Activated CD4-positive, alpha-beta T cell treated with anti-CD3 and anti-CD28 coated beads for 36 hours (primary cell): ENCODE results near the gene AQP3. TPM values are rescaled to one million over a fixed set of nuclear protein-coding genes. Genes with fewer than 3 reads are reported as not detected.

ENCODE experiments used
- ATAC-seq: fragments of 200-7000 bp; cut with Tn5 transposase; one replicate; pipeline ENCODE4 v1.10.0; 2021; ENCODE audit warnings: mild to moderate bottlenecking, moderate library complexity
- CTCF ChIA-PET: fragments of 350-600 bp; sonication (Branson Sonifier 250); formaldehyde crosslinking; loops from one replicate; lab custom pipeline; 2021; ENCODE audit warnings: antibody characterized with exemption; lab: Charles Lee
- POLR2A ChIA-PET: fragments of 350-600 bp; sonication (Branson Sonifier 250); formaldehyde crosslinking; loops from one replicate; lab custom pipeline; 2021; ENCODE audit warnings: antibody characterized with exemption, inconsistent platforms; lab: Charles Lee
- DNase-seq: peaks from one replicate; pipeline ENCODE4 v3.0.0-alpha.2; 2020
- H3K27ac Mint-ChIP-seq: one replicate; pipeline ENCODE4 v1.8.0; 2021; ENCODE audit warnings: mixed read lengths
- H3K27me3 Mint-ChIP-seq: one replicate; pipeline ENCODE4 v1.8.0; 2021; ENCODE audit warnings: mixed read lengths
- H3K36me3 Mint-ChIP-seq: one replicate; pipeline ENCODE4 v1.8.0; 2021; ENCODE audit warnings: low read depth, mixed read lengths
- H3K4me1 Mint-ChIP-seq: one replicate; pipeline ENCODE4 v1.8.0; 2021; ENCODE audit warnings: mixed read lengths
- H3K4me3 Mint-ChIP-seq: one replicate; pipeline ENCODE4 v1.8.0; 2021; ENCODE audit warnings: mild to moderate bottlenecking, moderate library complexity, mixed read lengths
- H3K9me3 Mint-ChIP-seq: one replicate; pipeline ENCODE4 v1.8.0; 2021; ENCODE audit warnings: low read depth, mixed read lengths
- intact Hi-C, 2 experiments: fragments of 100-400 bp; cut with DNase I in 1 of 2; cut with micrococcal nuclease in 1 of 2; formaldehyde crosslinking; loops; one replicate each; pipeline versions ENCODE4 v1.14.2 to v1.15.1; 2022 to 2024; cut with DNase I, micrococcal nuclease
- total RNA-seq, 2 experiments: library from RNA; stranded (reverse); gene quantifications; one replicate each; pipeline ENCODE4 v1.2.3, GENCODE V29; 2021

The AQP3 gene
- total RNA-seq, 2 experiments from 2014 or later = 8.5 to 11.3 TPM

DNA sequence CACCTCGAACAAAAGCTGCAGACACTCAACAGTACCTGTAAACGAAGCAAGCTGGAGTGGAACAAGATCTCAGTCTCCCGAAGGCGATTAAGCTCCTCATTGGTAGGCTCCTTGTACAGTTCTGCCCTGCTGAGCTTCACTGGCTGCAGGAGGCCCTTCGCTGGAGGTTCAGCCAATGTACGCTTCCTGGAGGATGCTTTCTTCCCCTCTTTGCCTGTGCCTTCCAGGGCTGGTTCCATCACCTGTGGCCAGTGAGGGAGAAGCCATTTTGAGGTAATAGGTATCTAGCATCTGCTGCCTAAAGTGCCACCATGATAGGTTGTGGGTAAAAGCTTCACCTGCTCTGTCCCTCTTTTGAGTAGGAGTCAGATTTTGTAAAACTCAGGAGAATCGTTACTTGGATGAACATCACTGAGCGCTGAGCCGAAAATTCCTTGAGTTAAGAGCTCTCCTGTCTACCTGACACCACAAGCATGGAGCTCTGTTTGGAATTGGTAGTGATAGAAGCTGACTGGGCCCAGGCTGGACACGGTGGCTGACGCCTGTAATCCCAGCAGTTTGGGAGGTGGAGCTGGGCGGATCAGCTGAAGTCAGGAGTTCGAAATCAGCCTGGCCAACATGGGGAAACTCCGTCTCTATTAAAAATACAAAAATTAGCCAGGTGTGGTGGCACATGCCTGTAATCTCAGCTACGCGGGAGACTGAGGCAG is 24.9 kb upstream of the AQP3 start:
- H3K4me1 Mint-ChIP-seq = peaks cover 22% of the 10 kb centered on the region
- ChIA-PET CTCF (interaction anchor here (0.5 to 3.5 kb wide), 10 partner anchors 10 to 185 kb away, joined by 3 to 27 read pairs (median 4); no protein-coding TSS in a partner anchor), POLR2A (interaction anchor here (0.5 to 0.7 kb wide), 3 partner anchors 121 to 558 kb away, joined by 3 to 5 read pairs (median 3); partner anchors contain the start of gene NFX1)
- ATAC-seq (no peak), DNase-seq (no peak)
- H3K9me3 Mint-ChIP-seq = no peaks in the 10 kb centered on the region
- no peaks in the 10 kb centered on the region for H3K27me3 Mint-ChIP-seq
- intact Hi-C loops = loop anchor here (2.0 to 10.0 kb wide), 4 partner anchors 26 to 702 kb away; partner anchors contain the start of genes AQP3 (in 1 of the 2), B4GALT1 (in 1 of the 2), SMU1 (in 1 of the 2) and UBAP1 (in 1 of the 2)
- H3K4me3 Mint-ChIP-seq = peak overlapping the region; percentile 100
- peaks cover 38% of the 10 kb centered on the region for H3K36me3 Mint-ChIP-seq
- H3K27ac Mint-ChIP-seq = peak overlapping the region; percentile 31

DNA sequence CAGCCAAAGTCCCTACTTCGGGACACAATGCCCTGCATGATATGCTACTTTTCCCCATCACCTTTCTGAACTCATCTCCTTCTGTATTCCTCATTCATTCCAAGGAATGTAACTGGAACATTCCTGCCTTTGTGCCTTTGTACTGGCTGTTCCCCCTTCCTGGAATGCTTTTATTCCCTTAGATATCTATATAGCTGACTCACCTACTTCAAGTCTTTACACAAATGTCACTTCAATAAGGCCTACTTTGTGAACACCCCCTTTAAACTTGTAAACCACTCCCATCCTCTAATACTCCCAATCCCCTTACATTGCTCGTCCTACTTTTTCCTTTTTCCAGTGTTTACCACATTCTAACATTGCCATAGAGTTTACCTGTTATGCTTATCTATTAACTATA is 24.0 kb upstream of the AQP3 start:
- intact Hi-C loops = loop anchor here in 1 of 2 experiments (5.0 to 10.0 kb wide), 3 partner anchors 304 to 703 kb away; partner anchors contain the start of genes B4GALT1, SMU1 and UBAP1
- ATAC-seq = no peak
- H3K27ac Mint-ChIP-seq = no peak overlapping the region

DNA sequence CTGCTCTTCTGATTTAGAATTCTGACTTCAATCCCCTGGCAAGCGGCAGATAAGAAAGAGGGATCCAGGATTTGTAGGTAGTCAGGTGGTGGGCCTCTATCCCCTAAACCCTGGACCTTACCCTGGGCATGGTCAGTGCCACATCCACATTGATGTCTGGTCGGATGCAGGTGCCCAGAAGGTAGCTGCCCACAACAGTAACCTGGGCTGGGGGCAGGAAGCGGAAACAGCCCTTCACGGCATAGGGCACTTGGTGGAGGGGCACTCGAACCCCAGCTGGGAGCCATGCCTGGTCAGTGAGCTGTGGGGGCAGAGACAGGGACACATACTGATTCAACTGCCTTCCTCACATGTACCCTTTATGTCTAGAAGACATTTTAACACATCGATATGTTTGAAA is 22.5 kb upstream of the AQP3 start:
- ChIA-PET POLR2A (no interaction called here), CTCF (interaction anchor here (0.8 kb wide), 1 partner anchor 67 kb away, joined by 3 read pairs; the partner anchor contains the start of gene AQP7)
- no peak for DNase-seq
- Mint-ChIP-seq H3K4me3 (no peak overlapping the region), H3K36me3 (peaks cover 54% of the 10 kb centered on the region), H3K27me3 (no peaks in the 10 kb centered on the region), H3K27ac (no peak overlapping the region), H3K9me3 (no peaks in the 10 kb centered on the region), H3K4me1 (peaks cover 22% of the 10 kb centered on the region)
- no peak for ATAC-seq
- intact Hi-C loops = loop anchor here (5.0 to 10.0 kb wide), 4 partner anchors 93 to 705 kb away; partner anchors contain the start of genes B4GALT1 (in 1 of the 2), SMU1 (in 1 of the 2) and UBAP1 (in 1 of the 2)

More for the DNA sequence above, 24.0 kb upstream of the AQP3 start:
- CTCF ChIA-PET = interaction anchor here (0.9 to 3.5 kb wide), 4 partner anchors 20 to 97 kb away, joined by 3 to 25 read pairs (median 8); no protein-coding TSS in a partner anchor
- H3K4me1 Mint-ChIP-seq = peaks cover 22% of the 10 kb centered on the region
- H3K27me3 Mint-ChIP-seq = no peaks in the 10 kb centered on the region
- DNase-seq = no peak
- H3K36me3 Mint-ChIP-seq = peaks cover 42% of the 10 kb centered on the region
- H3K9me3 Mint-ChIP-seq = no peaks in the 10 kb centered on the region
- POLR2A ChIA-PET = no interaction called here
- H3K4me3 Mint-ChIP-seq = no peak overlapping the region

DNA sequence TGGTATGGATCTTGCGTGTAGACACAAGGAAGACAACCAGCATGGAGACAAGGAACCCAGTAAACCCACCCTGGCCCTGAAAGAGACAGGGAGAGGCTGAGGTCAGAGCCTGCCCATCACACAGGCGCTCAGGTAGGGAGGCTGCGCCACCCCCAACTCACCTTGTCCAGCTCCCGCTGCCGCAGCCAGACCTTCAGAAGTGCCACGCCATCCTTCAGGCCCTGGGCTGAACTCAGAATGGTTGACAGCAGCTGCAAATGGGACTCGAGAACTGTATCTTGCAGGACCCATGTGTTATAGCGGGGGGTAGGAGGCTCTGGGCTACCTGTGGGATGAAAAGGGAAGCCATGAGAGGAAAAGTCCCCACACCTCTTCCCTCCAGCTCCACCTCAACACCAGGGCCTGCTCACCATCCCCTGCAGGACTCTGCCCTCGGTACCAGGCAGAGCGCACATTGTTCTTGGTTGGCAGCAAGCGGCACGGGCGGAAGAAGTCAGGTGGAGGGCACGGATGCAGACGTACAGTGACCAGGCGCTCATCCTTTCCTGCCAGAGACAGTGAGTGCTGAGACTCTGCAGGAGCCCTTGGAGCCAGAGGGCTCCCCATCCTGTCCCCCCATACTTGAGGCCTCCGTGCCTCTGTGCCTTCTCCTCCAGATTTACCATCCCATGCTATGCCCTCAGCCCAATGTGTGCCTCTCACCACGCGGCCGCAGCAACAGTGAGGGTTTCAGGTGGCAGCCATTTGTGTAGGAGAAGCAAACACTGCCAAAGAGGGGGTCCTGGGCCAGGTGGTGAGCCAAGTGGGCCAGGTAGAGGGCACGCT is 21.6 kb upstream of the AQP3 start:
- Mint-ChIP-seq H3K9me3 (no peaks in the 10 kb centered on the region), H3K36me3 (peaks cover 59% of the 10 kb centered on the region), H3K27ac (no peak overlapping the region), H3K4me1 (peaks cover 21% of the 10 kb centered on the region), H3K4me3 (no peak overlapping the region), H3K27me3 (no peaks in the 10 kb centered on the region)
- intact Hi-C loops = loop anchor here in 1 of 2 experiments (5.0 kb wide), 1 partner anchor 92 kb away; no protein-coding TSS in a partner anchor
- ChIA-PET CTCF (interaction anchor here (3.0 kb wide), 1 partner anchor 94 kb away, joined by 53 read pairs; no protein-coding TSS in a partner anchor), POLR2A (no interaction called here)
- ATAC-seq (no peak), DNase-seq (no peak)

DNA sequence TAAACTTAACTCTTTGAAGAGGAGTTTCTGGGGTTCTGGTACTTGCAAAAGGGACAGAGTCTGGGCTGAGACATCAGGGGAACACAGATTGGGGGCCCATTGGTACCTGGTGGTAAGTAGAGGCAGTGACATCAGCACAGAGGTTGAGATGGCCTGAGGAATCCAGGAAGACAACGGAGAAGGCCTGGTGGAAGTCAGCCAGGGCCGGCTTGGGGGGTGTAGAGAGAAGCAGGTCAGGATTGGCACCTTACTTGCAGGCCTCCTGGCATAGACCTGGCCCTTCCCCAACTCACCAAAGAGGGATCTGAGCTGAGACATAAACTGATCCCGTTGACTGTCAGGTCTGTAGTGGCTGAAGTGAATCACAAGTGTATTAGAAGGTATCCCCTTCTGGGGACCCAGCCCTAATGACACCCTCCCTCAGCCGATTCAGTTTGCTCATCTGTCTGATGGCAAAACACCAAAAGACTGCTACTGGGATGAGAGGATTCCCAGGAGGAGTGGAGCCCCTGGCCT is 20.9 kb upstream of the AQP3 start:
- H3K27ac Mint-ChIP-seq = no peak overlapping the region
- ChIA-PET POLR2A (no interaction called here), CTCF (interaction anchor here (1.3 to 3.2 kb wide), 6 partner anchors 33 to 93 kb away, joined by 3 to 53 read pairs (median 12); no protein-coding TSS in a partner anchor)
- DNase-seq = no peak
- intact Hi-C loops = loop anchor here in 1 of 2 experiments (5.0 kb wide), 1 partner anchor 91 kb away; no protein-coding TSS in a partner anchor
- H3K27me3 Mint-ChIP-seq = no peaks in the 10 kb centered on the region
- no peak for ATAC-seq
- H3K4me3 Mint-ChIP-seq = no peak overlapping the region
- H3K36me3 Mint-ChIP-seq = peaks cover 54% of the 10 kb centered on the region
- peaks cover 19% of the 10 kb centered on the region for H3K4me1 Mint-ChIP-seq
- H3K9me3 Mint-ChIP-seq = no peaks in the 10 kb centered on the region

DNA sequence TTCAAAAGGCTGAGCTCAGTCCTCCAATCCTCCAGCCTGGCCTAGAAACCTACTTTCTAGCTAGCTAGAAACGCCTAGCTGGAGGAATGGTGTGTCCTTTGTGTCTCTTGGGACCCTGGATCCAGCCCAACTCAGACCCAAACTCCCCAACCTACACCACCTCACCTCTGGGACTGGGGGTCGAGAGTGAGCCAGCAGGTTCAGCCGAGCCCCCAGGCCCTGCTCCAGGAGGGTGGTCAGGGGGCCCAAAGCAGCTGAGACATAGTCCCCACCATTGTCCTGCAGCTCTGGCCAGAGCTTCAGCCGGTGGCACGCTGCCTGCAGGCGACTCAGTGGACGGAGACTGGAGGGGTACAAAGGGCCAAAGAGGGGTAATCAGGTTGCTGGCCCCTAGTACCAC is 20.1 kb upstream of the AQP3 start:
- intact Hi-C loops = loop anchor here in 1 of 2 experiments (5.0 kb wide), 1 partner anchor 90 kb away; no protein-coding TSS in a partner anchor
- H3K4me3 Mint-ChIP-seq = no peak overlapping the region
- DNase-seq = no peak
- ATAC-seq = no peak
- H3K36me3 Mint-ChIP-seq = peaks cover 54% of the 10 kb centered on the region
- H3K27ac Mint-ChIP-seq = no peak overlapping the region
- peaks cover 17% of the 10 kb centered on the region for H3K4me1 Mint-ChIP-seq
- H3K9me3 Mint-ChIP-seq = no peaks in the 10 kb centered on the region
- CTCF ChIA-PET = interaction anchor here (0.6 to 4.0 kb wide), 24 partner anchors 9 to 189 kb away, joined by 3 to 53 read pairs (median 5); partner anchors contain the start of gene AQP3
- POLR2A ChIA-PET = interaction anchor here (0.6 to 1.1 kb wide), 2 partner anchors 20 to 101 kb away, joined by 3 to 4 read pairs; partner anchors contain the start of gene AQP3
- H3K27me3 Mint-ChIP-seq = no peaks in the 10 kb centered on the region

DNA sequence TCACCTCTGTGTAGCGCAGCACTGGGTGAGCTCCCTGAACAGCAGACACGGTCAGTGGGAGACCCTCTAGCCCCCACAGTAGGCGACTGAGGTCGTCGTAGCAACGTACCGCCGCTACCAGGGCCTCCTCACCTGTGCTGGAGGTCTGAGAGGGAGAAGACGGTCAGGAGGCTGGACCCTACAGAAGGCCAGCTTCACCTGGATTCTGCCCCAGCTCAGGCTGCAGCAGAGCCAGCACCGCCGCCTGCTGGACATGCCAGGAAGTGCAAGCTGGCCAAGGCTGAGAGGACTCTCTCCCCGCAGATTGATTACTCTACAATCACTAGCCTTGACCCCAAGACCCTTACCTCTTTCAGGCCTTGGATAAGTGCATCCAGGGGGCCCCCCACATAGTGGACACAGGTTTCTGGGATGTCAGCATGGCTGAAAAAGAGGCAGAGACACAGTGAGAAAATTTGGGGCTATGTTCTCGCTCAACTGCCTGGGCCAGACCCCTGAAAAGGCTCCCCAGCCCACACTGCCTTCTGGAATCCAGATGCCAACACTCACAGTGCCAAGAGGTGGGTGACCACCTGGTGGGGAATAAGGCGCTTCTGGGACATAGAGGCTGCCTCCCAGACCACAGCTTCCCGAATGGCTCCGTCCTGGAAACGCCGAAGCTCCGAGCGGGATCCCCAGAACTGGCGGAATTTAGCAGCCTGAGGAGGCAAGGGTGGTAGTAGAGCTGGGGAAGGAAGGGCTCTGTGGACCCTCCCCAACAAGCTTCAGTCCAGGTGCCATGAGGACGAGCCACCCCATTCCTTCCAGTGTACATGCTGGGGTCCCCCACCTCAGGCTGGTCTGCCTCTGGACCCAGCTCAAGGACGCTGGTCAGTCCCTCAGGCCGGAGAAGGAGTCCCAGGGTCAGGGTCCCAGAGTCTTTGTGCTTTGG is 19.4 kb upstream of the AQP3 start:
- no peak overlapping the region for H3K27ac Mint-ChIP-seq
- H3K4me3 Mint-ChIP-seq = no peak overlapping the region
- CTCF ChIA-PET = interaction anchor here (0.5 to 4.0 kb wide), 35 partner anchors 9 to 1357 kb away, joined by 3 to 53 read pairs (median 4); partner anchors contain the start of gene AQP3
- POLR2A ChIA-PET = interaction anchor here (0.6 to 1.2 kb wide), 4 partner anchors 19 to 102 kb away, joined by 3 to 5 read pairs (median 4); partner anchors contain the start of gene AQP3
- intact Hi-C loops = loop anchor here (1.0 to 5.0 kb wide), 5 partner anchors 63 to 180 kb away; no protein-coding TSS in a partner anchor
- peaks cover 10% of the 10 kb centered on the region for H3K4me1 Mint-ChIP-seq
- H3K27me3 Mint-ChIP-seq = no peaks in the 10 kb centered on the region
- peaks cover 54% of the 10 kb centered on the region for H3K36me3 Mint-ChIP-seq
- H3K9me3 Mint-ChIP-seq = no peaks in the 10 kb centered on the region
- peak; percentile 88 for ATAC-seq
- DNase-seq = peak; percentile 85

DNA sequence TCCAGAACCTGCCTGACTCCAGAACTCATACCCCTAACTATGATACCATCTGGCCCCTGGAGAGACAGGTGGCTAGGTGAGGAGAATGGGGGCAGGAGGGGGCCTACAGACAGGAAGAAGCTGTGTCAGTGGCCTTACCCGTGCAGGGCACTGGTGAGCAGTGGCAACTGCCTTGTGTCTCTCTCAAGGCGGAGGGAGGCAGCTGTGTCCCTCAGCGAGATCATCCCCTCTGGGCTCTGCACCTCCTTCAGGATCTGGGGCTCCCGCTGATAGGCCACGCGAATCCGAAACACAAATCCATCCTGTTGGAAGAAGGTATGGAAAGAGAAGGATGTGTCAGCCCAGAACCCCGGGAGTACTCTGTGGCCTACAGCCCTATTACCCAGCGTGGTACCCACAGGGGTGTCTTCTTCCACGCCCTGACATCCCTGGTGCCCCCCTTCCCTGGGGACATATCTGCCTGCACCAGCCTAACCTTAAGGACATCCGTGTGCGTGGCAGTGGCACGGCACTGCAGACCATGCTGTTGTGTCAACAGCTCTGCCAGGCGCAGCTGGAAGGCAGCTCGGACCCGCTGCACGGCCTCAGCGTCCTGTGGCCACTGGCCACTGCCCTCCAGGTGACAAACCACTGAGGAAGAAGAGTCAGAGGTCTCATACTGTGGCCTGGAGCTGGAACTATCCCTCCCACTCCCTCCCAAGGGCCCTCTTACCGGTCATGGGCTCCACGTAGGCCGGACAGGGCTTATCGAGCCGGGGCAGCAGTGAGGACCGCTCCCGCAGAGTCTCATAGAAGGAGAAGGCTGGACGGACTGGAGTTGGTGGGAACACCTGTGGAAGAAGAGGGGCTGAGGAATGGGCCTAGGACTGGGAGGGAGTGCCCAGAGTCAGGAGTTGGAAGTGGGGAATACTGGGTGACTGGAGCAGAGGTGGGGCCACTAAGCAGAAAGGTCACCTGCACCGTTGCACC is 18.5 kb upstream of the AQP3 start:
- no peaks in the 10 kb centered on the region for H3K9me3 Mint-ChIP-seq
- ChIA-PET POLR2A (interaction anchor here (1.0 to 3.0 kb wide), 3 partner anchors 8 to 91 kb away, joined by 4 to 8 read pairs (median 5); partner anchors contain the start of gene NOL6), CTCF (interaction anchor here (0.7 to 4.0 kb wide), 24 partner anchors 8 to 179 kb away, joined by 3 to 53 read pairs (median 7); partner anchors contain the start of gene AQP3)
- no peak overlapping the region for H3K4me3 Mint-ChIP-seq
- peaks cover 52% of the 10 kb centered on the region for H3K36me3 Mint-ChIP-seq
- no peak for ATAC-seq
- no peak for DNase-seq
- H3K27me3 Mint-ChIP-seq = no peaks in the 10 kb centered on the region
- H3K4me1 Mint-ChIP-seq = peaks cover 4% of the 10 kb centered on the region
- H3K27ac Mint-ChIP-seq = no peak overlapping the region
- intact Hi-C loops = loop anchor here (1.0 to 5.0 kb wide), 5 partner anchors 62 to 179 kb away; no protein-coding TSS in a partner anchor
